Heart left ventricle (tissue), 16 donors: Measurements from ENCODE around the gene MARCHF10. TPM values are rescaled to one million over a fixed set of nuclear protein-coding genes. Genes with fewer than 3 reads are reported as not detected.
"Not testable (repeated sequence)": the region's sequence is repeated elsewhere in the genome, so short reads cannot be mapped to it uniquely, and the experiment has no call there.

Experiments
- ATAC-seq, 4 donors: fragments of 200-7000 bp; cut with Tn5 transposase; one replicate each; pipeline ENCODE4 v1.9.1; 2020 to 2022; ENCODE audit warnings: moderate library complexity in 4 of 4, mild to moderate bottlenecking in 3 of 4, moderate number of reproducible peaks in 1 of 4
- DNase-seq, 5 donors: peaks; one replicate each; pipeline ENCODE4 v3.0.0-alpha.2; 2020
- H3K27ac ChIP-seq, 12 donors: fragments of 200-600 bp; sonication (generic) in 4 of 12; one replicate each; pipeline versions ENCODE4 v1.5.0 to v1.8.0; 2016 to 2022; ENCODE audit warnings: mild to moderate bottlenecking in 2 of 12
- H3K27me3 ChIP-seq, 9 donors: fragments of 200-600 bp; sonication (generic) in 2 of 9; one replicate each; pipeline versions ENCODE4 v1.5.1 to v1.8.0; 2016 to 2022; ENCODE audit warnings: mild to moderate bottlenecking in 3 of 9
- H3K36me3 ChIP-seq, 9 donors: fragments of 200-600 bp; sonication (generic) in 2 of 9; one replicate each; pipeline versions ENCODE4 v1.5.0 to v1.8.0; 2018 to 2022; ENCODE audit warnings: mild to moderate bottlenecking in 2 of 9
- H3K4me1 ChIP-seq, 12 donors: fragments of 200-600 bp; sonication (generic) in 4 of 12; one replicate each; pipeline versions ENCODE4 v1.5.0 to v1.8.0; 2016 to 2022; ENCODE audit warnings: mild to moderate bottlenecking in 3 of 12
- H3K4me3 ChIP-seq, 12 donors: fragments of 200-600 bp; sonication (generic) in 4 of 12; one replicate each; pipeline versions ENCODE4 v1.5.0 to v1.8.0; 2017 to 2022; ENCODE audit warnings: mild to moderate bottlenecking in 9 of 12, moderate library complexity in 4 of 12
- H3K9me3 ChIP-seq, 12 donors: fragments of 200-600 bp; sonication (generic) in 4 of 12; one replicate each; pipeline versions ENCODE4 v1.5.0 to v1.8.0; 2016 to 2022; ENCODE audit warnings: mild to moderate bottlenecking in 1 of 12
- CTCF ChIP-seq, 12 donors: fragments of 200-600 bp; sonication (generic) in 4 of 12; IDR thresholded peaks; one replicate each; pipeline versions ENCODE4 v1.5.0 to v1.8.0; 2018 to 2022; ENCODE audit warnings: antibody characterized with exemption in 12 of 12, mild to moderate bottlenecking in 5 of 12
- POLR2A ChIP-seq, 2 donors: fragments of 450-650 bp; IDR thresholded peaks; one replicate each; pipeline ENCODE4 v1.6.1; 2017; ENCODE audit warnings: antibody characterized with exemption in 2 of 2, mild to moderate bottlenecking in 2 of 2, moderate library complexity in 2 of 2
- WGBS, 4 donors: extraction: QIAGEN DNeasy Blood & Tissue Kit in 2 of 4; methylation state at CpG; one replicate each; pipeline versions ENCODE4 v1.1.5 to v1.1.7; 2013 to 2018; 5-methylcytosine and 5-hydroxymethylcytosine counted together
- intact Hi-C, 10 donors: fragments of 100-400 bp; cut with DNase I; formaldehyde crosslinking; loops; one replicate each; pipeline versions ENCODE4 v1.11.1 to v1.14.2; 2022
- polyA plus RNA-seq, 2 donors: library from polyadenylated mRNA; stranded (reverse); fragments of 200-250 nt; gene quantifications; one replicate each; pipeline ENCODE4 v1.2.3, GENCODE V29; 2013
- total RNA-seq, 9 donors: library from RNA; depleted of rRNA in 2 of 9; stranded (reverse); fragments of >200 nt in 2 of 9; fragmentation: NEBNext Ultra II Directional in 3 of 9; extraction: Animal tissue kit (Norgen Biotek cat#: 25700) in 3 of 9; gene quantifications; one replicate each; pipeline versions ENCODE4 v1.1.0 to v1.2.4, GENCODE V29; 2016 to 2023
- donor health status: ischemic (EF 13 %, LVEDD 7.1; RV severe dilation, severe dysfunction).
- donor health status: healthy with polysubstance abuse.
- donor health status: DM: no; HTN: yes; CAD: no.
- donor health status: DM: no; HTN: no; CAD: no.
- donor health status: ischemic (EF 25% LVEDD 6.9; RV normal size, moderate dysfunction).
- donor health status: ischemic (EF 25% LVEDD 5.7; RV mildly dilated, moderate dysfunction).
- donor health status: healthy.
- donor health status: DM: yes; HTN: yes; CAD: no.
- donor health status: ischemic (EF 35%, LVEDD 5.7; RV mildly dilated, moderate dysfunction).
- donor health status: nonischemic (EF 11% LVEDD 7.7; RV severe dilation, severe dysfunction).
- donor health status: DM: yes; HTN: yes; CAD: no.
- donor health status: PGD.
- donor health status: ischemic (EF 29% LVEDD 5.4; RV normal size, mild dysfunction).
- donor health status: nonischemic (EF 23%, LVEDD 6.1; RV moderate dilation, normal function).

MARCHF10 gene
- total and polyA plus RNA-seq, 11 donors, result not detected

DNA sequence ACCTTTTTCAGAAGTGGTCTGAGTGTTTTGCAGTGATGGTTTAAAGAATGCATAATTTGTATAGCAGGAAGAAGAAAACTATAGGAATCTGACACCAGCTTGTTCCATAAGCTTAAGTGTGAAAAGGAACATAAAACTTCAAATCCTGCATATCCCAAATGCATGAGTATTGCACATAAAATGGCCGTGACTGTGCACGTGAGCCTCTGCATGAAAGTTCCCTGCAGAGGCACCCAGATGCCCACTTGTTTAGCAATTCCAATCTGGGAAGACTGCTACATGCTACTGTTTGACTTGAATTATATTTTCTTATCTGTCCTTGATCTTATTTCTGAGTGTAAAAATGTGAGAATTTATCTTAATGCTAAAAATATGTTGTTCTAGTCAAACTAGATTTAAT, 21.5 kb downstream of the MARCHF10 start:
- no peak overlapping the region for H3K4me3 ChIP-seq
- 85 to 97% (median 90%) methylated on average over 2 of the region's 2 CpGs for WGBS, 4 donors
- intact Hi-C loops, result no loop called here

DNA sequence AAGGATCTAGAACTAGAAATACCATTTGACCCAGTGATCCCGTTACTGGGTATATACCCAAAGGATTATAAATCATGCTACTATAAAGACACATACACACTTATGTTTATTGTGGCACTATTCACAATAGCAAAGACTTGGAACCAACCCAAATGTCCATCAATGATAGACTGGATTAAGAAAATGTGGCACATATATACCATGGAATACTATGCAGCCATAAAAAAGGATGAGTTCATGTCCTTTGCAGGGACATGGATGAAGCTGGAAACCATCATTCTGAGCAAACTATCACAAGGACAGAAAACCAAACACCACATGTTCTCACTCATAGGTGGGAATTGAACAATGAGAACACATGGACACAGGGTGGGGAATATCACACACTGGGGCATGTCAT, 22.1 kb downstream of the MARCHF10 start:
- WGBS, 4 donors, result 85 to 97% (median 94%) methylated on average over 1 of the region's 1 CpG
- ATAC-seq, result not testable (repeated sequence)

More for the DNA sequence above, 21.5 kb downstream of the MARCHF10 start:
- DNase-seq (no peak), ATAC-seq (no peak)
- no peak for TF ChIP-seq CTCF (IDR thresholded peaks at IDR 0.05)
- no peak for TF ChIP-seq POLR2A (IDR thresholded peaks at IDR 0.05)
- peaks cover 0 to 11% (median 0%) of the 10 kb centered on the region in 12 donors for H3K9me3 ChIP-seq
- no peaks in the 10 kb centered on the region for H3K4me1 ChIP-seq
- no peak overlapping the region for H3K27ac ChIP-seq
- H3K36me3 ChIP-seq, result no peaks in the 10 kb centered on the region
- no peaks in the 10 kb centered on the region for H3K27me3 ChIP-seq

GRCh38 chr17:62782730-62783270, 25.3 kb downstream of the MARCHF10 start:
- Histone ChIP-seq H3K27ac (no peak overlapping the region), H3K4me3 (no peak overlapping the region), H3K27me3 (no peaks in the 10 kb centered on the region), H3K36me3 (no peaks in the 10 kb centered on the region), H3K4me1 (no peaks in the 10 kb centered on the region), H3K9me3 (peaks cover 0 to 11% (median 0%) of the 10 kb centered on the region in 12 donors)
- DNase-seq (no peak), ATAC-seq (no peak)
- intact Hi-C loops, result no loop called here
- TF ChIP-seq CTCF (IDR thresholded peaks at IDR 0.05), result no peak
- TF ChIP-seq POLR2A (IDR thresholded peaks at IDR 0.05), result no peak
- 54 to 70% (median 64%) methylated on average over 1 of the region's 1 CpG for WGBS, 4 donors

More for the DNA sequence above, 22.1 kb downstream of the MARCHF10 start:
- peaks cover 0 to 11% (median 0%) of the 10 kb centered on the region in 12 donors for H3K9me3 ChIP-seq
- H3K4me3 ChIP-seq, DNase-seq, intact Hi-C loops, H3K4me1 ChIP-seq, H3K27ac ChIP-seq, H3K36me3 ChIP-seq, H3K27me3 ChIP-seq: not testable (repeated sequence)

DNA sequence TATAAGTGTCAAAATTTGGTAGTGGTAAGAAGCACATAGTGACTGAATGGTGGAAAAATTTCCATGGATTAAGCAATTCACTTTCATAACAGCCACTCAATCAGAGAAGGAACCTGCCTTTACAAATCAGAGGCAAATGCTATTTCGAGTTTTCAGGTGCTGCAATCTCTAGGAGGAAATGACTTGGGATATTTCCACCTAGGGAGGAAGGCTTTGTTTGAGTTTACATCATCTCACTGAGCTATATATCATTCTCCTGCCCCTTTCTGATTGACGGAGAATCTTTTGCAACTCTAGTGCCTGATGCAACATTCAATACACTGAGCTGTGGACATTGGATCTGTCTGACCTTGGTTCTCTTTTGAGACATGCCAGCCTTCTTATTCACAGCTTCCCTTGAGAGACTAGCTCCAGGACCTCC, 26.3 kb downstream of the MARCHF10 start:
- Histone ChIP-seq H3K36me3 (no peaks in the 10 kb centered on the region), H3K9me3 (peaks cover 0 to 11% (median 0%) of the 10 kb centered on the region in 12 donors), H3K27me3 (no peaks in the 10 kb centered on the region), H3K4me3 (no peak overlapping the region), H3K4me1 (no peaks in the 10 kb centered on the region), H3K27ac (no peak overlapping the region)
- no peak for DNase-seq
- ATAC-seq, result no peak
- TF ChIP-seq CTCF (IDR thresholded peaks at IDR 0.05) (no peak), POLR2A (IDR thresholded peaks at IDR 0.05) (no peak)
- intact Hi-C loops, result no loop called here
- WGBS, 4 donors, result 80 to 84% (median 83%) methylated on average over 2 of the region's 2 CpGs

- DNase-seq (no peak), ATAC-seq (no peak)
- Histone ChIP-seq H3K9me3 (peaks cover 0 to 11% (median 0%) of the 10 kb centered on the region in 12 donors), H3K27ac (no peak overlapping the region), H3K27me3 (no peaks in the 10 kb centered on the region), H3K4me3 (no peak overlapping the region), H3K4me1 (no peaks in the 10 kb centered on the region), H3K36me3 (no peaks in the 10 kb centered on the region)
- TF ChIP-seq POLR2A (IDR thresholded peaks at IDR 0.05) (no peak), CTCF (IDR thresholded peaks at IDR 0.05) (no peak)
- 83 to 89% (median 86%) methylated on average over 3 of the region's 3 CpGs for WGBS, 4 donors
- intact Hi-C loops, result no loop called here
Measured at GRCh38 chr17:62781356-62781755, 26.8 kb downstream of the MARCHF10 start.
